Naive B cell (primary cell): ENCODE data around the gene ADAMTSL5. TPM values are rescaled to one million over a fixed set of nuclear protein-coding genes. Genes with fewer than 3 reads are reported as not detected.
A peak's percentile ranks its signal among the peaks of the same experiment; 100 is the strongest.
"Not testable (repeated sequence)": the region's sequence is repeated elsewhere in the genome, so short reads cannot be mapped to it uniquely, and the experiment has no call there.

ENCODE experiments used
- ATAC-seq, 2 donors: fragments of 150-1000 bp; cut with Tn5 transposase; 2 replicates each; pipeline ENCODE4 v1.10.0; 2021; ENCODE audit warnings: low read depth in 2 of 2, mild to moderate bottlenecking in 2 of 2, moderate library complexity in 2 of 2
- DNase-seq: peaks from one replicate; pipeline ENCODE4 v3.0.0; 2022
- H3K27ac Mint-ChIP-seq, 6 donors: one replicate each; pipeline ENCODE4 v1.8.0; 2020 to 2022; ENCODE audit warnings: mild to moderate bottlenecking in 6 of 6, mixed read lengths in 6 of 6, moderate library complexity in 5 of 6, inconsistent platforms in 2 of 6
- H3K27me3 Mint-ChIP-seq, 3 donors: one replicate each; pipeline ENCODE4 v1.8.0; 2021 to 2022; ENCODE audit warnings: mixed read lengths in 3 of 3, mild to moderate bottlenecking in 1 of 3
- H3K36me3 Mint-ChIP-seq, 2 donors: one replicate each; pipeline ENCODE4 v1.8.0; 2020 to 2022; ENCODE audit warnings: mixed read lengths in 2 of 2, inconsistent platforms in 1 of 2, mild to moderate bottlenecking in 1 of 2
- H3K4me1 Mint-ChIP-seq, 3 donors: one replicate each; pipeline ENCODE4 v1.8.0; 2020 to 2022; ENCODE audit warnings: mixed read lengths in 3 of 3, inconsistent platforms in 1 of 3, mild to moderate bottlenecking in 1 of 3, moderate library complexity in 1 of 3
- H3K4me3 Mint-ChIP-seq, 8 donors: one replicate each; pipeline ENCODE4 v1.8.0; 2020 to 2022; ENCODE audit warnings: mild to moderate bottlenecking in 8 of 8, mixed read lengths in 8 of 8, moderate library complexity in 8 of 8, inconsistent platforms in 2 of 8
- H3K9me3 Mint-ChIP-seq, 7 donors: one replicate each; pipeline ENCODE4 v1.8.0; 2020 to 2022; ENCODE audit warnings: mixed read lengths in 7 of 7, mild to moderate bottlenecking in 5 of 7, inconsistent platforms in 2 of 7, moderate library complexity in 1 of 7
- polyA plus RNA-seq, 6 donors: library from polyadenylated mRNA; unstranded; fragments of 300-500 nt; fragmentation: Illumina TruSeq; gene quantifications; one replicate each; pipeline ENCODE4 v1.2.3, GENCODE V29; 2021; ENCODE audit warnings: low read depth in 6 of 6

The ADAMTSL5 gene
- polyA plus RNA-seq, 6 donors from 2014 or later, result not detected

- no peak overlapping the region for H3K4me3 Mint-ChIP-seq
- DNase-seq (no peak), ATAC-seq (no peak)
- peaks cover 7 to 16% (median 10%) of the 10 kb centered on the region in 3 donors for H3K4me1 Mint-ChIP-seq
- H3K36me3 Mint-ChIP-seq, result peaks cover 0 to 5% of the 10 kb centered on the region in 2 donors
- no peaks in the 10 kb centered on the region for H3K9me3 Mint-ChIP-seq
- H3K27me3 Mint-ChIP-seq, result no peaks in the 10 kb centered on the region
- H3K27ac Mint-ChIP-seq, result no peak overlapping the region
These were observed 28.8 kb downstream of the ADAMTSL5 start for GRCh38 chr19:1483979-1484428.

GRCh38 chr19:1483131-1483978 lies 29.5 kb downstream of the ADAMTSL5 start:
- no peak overlapping the region for H3K27ac Mint-ChIP-seq
- no peaks in the 10 kb centered on the region for H3K9me3 Mint-ChIP-seq
- no peak overlapping the region for H3K4me3 Mint-ChIP-seq
- DNase-seq (no peak), ATAC-seq (no peak)
- no peaks in the 10 kb centered on the region for H3K27me3 Mint-ChIP-seq
- peaks cover 0 to 8% of the 10 kb centered on the region in 2 donors for H3K36me3 Mint-ChIP-seq
- H3K4me1 Mint-ChIP-seq, result peaks cover 8 to 19% (median 12%) of the 10 kb centered on the region in 3 donors

DNA sequence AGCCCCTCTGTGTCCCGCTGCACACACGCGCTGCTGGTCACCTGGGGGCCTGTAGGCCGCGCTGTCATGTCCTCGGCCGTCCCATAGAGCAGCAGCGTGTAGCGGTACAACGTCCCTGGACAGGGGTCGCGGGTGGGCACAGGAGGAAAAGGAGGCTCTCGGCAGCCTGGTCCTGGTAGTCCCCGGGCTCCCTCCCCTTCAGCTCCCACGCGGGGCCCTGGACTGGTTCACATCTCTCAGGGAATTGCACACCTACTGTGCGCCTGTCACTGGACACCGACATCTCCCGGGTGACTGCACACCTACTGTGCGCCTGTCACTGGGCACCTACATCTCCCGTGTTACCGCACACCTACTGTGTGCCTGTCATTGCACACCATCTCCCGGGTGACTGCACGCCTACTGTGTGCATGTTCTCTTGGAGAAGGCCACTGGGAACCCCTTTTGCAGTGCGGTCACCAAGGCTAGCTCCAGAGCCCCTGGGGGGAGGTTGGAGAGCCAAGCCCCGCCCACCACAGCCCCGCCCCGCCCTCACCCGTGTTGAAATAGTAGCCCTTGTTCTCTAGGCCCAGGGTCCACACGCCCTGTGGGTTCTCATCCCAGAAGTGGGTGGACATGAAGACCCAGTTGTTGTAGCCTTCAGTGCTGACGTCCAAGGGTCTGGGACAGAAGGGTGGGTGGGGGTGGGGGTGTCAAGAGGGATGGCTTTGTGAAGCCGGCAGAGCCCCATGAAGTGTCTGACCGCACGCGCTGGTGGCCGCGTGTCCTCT lies 30.3 kb downstream of the ADAMTSL5 start:
- ATAC-seq (no peak), DNase-seq (no peak)
- Mint-ChIP-seq H3K27me3 (no peaks in the 10 kb centered on the region), H3K36me3 (peaks cover 0 to 8% of the 10 kb centered on the region in 2 donors), H3K9me3 (no peaks in the 10 kb centered on the region), H3K4me1 (peaks cover 13 to 19% (median 15%) of the 10 kb centered on the region in 3 donors), H3K4me3 (no peak overlapping the region), H3K27ac (peak overlapping the region in 1 of 6 donors; percentile 83)

GRCh38 chr19:1481893-1482360 lies 30.9 kb downstream of the ADAMTSL5 start:
- ATAC-seq (no peak), DNase-seq (no peak)
- H3K4me1 Mint-ChIP-seq, result peaks cover 17 to 26% (median 21%) of the 10 kb centered on the region in 3 donors
- peak overlapping the region in 1 of 8 donors; percentile 29 for H3K4me3 Mint-ChIP-seq
- H3K36me3 Mint-ChIP-seq, result peaks cover 0 to 8% of the 10 kb centered on the region in 2 donors
- H3K9me3 Mint-ChIP-seq, result no peaks in the 10 kb centered on the region
- H3K27ac Mint-ChIP-seq, result no peak overlapping the region
- H3K27me3 Mint-ChIP-seq, result no peaks in the 10 kb centered on the region

DNA sequence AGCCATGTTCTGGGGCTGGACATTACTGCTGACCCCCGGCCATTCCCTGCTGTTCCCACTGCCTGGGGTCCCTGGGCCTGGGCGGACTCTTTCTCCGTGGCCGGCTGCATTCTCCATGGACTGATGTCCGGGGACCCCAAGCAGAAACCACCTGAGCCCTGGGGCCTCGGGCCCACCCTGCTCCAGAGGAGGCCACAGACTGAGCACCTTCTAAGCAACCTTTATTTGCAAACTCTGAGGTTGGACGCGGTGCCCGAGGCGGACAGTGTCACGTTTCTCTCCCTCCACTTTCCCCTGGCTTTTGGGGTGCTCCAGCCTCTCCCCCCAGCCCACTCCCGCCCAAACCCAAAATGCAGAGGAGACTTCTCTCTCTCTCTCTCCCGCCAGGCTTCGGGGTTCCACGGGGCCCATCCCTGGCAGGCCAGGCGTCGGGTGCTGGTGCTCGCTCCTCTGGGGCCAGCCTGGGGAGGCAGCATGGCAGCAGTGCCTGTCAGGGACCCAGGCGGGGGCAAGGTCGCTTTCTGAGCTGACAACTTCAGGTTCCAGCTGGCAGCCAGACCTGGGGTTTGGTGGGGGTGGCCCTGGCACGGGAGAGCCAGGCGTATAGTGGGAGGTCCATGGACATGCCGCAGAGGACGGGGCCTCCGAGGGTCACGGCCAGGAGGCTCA lies 31.5 kb downstream of the ADAMTSL5 start:
- Mint-ChIP-seq H3K4me1 (peaks cover 17 to 27% (median 26%) of the 10 kb centered on the region in 3 donors), H3K4me3 (no peak overlapping the region), H3K9me3 (no peaks in the 10 kb centered on the region), H3K27me3 (no peaks in the 10 kb centered on the region), H3K27ac (peak overlapping the region in 1 of 6 donors; percentile 30), H3K36me3 (peaks cover 0 to 8% of the 10 kb centered on the region in 2 donors)
- ATAC-seq (no peak), DNase-seq (no peak)

DNA sequence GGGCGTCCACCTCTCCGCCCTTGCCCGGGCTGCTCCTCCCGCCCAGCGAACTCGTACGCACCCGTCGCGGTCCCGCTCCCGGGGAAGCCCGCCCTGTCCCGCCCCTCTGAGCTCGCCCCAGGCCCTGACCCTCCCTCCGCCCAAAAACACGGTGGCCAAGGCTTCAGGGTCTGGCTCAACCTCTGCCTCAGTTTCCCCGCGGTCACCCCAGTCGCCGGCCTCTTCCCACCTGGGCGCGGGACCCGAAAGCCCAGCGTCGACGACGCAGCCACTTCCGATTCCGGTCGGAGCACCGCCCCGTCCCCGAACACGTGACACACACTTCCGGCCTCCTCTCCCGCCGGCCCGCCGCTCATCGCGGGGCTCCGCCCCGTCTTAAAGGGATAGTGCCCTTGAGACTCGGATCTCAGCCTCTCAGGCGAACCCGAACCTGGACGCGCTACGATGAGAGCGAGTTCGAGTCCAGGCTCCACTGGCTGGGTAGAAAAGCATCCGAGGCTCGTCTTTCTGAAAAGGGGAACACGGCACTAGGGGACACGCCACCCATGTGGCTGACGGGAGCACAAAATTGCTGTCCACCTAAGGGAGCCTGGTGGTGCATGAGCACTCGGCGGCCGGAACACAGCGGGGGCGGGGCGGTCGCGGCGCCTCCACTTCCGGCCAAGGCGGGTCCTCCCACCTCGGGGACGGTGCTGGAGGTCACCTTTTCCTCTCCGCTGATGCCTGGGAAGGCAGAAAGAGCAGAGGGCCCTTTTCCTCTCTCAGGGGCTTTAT lies 33.7 kb downstream of the ADAMTSL5 start, which contains the start of gene C19orf25:
Gene C19orf25, minus strand, starts transcription at position 282 of the 774 bp plus-strand sequence. CDS start 312 bp downstream, outside the sequence.
- peak; percentile 98 to 99 for ATAC-seq
- Mint-ChIP-seq H3K27me3 (no peaks in the 10 kb centered on the region), H3K9me3 (no peaks in the 10 kb centered on the region), H3K4me3 (peak within 1 kb of the TSS; percentile 93 to 100 (median 98)), H3K27ac (peak within 1 kb of the TSS; percentile 89 to 99 (median 96)), H3K4me1 (peaks cover 17 to 27% (median 26%) of the 10 kb centered on the region in 3 donors), H3K36me3 (peaks cover 0 to 8% of the 10 kb centered on the region in 2 donors)
- peak; percentile 86 for DNase-seq

DNA sequence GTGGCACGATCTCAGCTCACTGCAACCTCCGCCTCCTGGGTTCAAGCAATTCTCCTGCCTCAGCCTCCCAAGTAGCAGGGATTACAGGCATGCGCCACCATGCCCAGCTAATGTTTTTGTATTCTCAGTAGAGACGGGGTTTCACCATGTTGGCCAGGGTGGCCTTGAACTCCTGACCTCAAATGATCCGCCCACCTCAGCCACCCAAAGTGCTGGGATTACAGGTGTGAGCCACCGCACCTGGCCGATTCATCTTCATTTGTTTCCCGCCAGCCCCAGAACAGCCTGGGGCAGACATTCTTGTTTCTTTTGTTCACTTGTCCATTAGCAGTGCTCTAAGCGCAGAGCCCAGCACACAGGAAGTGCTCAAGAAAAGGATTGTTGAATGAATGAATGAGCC lies 35.8 kb downstream of the ADAMTSL5 start:
- H3K36me3 Mint-ChIP-seq, H3K9me3 Mint-ChIP-seq, DNase-seq, ATAC-seq, H3K27me3 Mint-ChIP-seq: not testable (repeated sequence)
- Mint-ChIP-seq H3K4me1 (peaks cover 20 to 34% (median 26%) of the 10 kb centered on the region in 3 donors), H3K27ac (peak overlapping the region in 2 of 6 donors; percentile 15 to 52), H3K4me3 (peak overlapping the region in 6 of 8 donors; percentile 54 to 88 (median 69))

- H3K27me3 Mint-ChIP-seq, result peaks cover 0 to 6% (median 0%) of the 10 kb centered on the region in 3 donors
- peaks cover 0 to 8% of the 10 kb centered on the region in 2 donors for H3K36me3 Mint-ChIP-seq
- peak overlapping the region in 2 of 8 donors; percentile 57 to 59 for H3K4me3 Mint-ChIP-seq
- H3K27ac Mint-ChIP-seq, result no peak overlapping the region
- DNase-seq (no peak), ATAC-seq (no peak)
- H3K4me1 Mint-ChIP-seq, result peaks cover 20 to 40% (median 26%) of the 10 kb centered on the region in 3 donors
- no peaks in the 10 kb centered on the region for H3K9me3 Mint-ChIP-seq
These were observed 36.9 kb downstream of the ADAMTSL5 start for GRCh38 chr19:1475751-1476437.

GRCh38 chr19:1474765-1475351 lies 38.0 kb downstream of the ADAMTSL5 start:
- Mint-ChIP-seq H3K27ac (no peak overlapping the region), H3K27me3 (peaks cover 0 to 10% (median 0%) of the 10 kb centered on the region in 3 donors), H3K4me1 (peaks cover 16 to 39% (median 22%) of the 10 kb centered on the region in 3 donors), H3K9me3 (no peaks in the 10 kb centered on the region), H3K4me3 (no peak overlapping the region), H3K36me3 (peaks cover 0 to 8% of the 10 kb centered on the region in 2 donors)
- ATAC-seq, result no peak
- DNase-seq, result no peak

DNA sequence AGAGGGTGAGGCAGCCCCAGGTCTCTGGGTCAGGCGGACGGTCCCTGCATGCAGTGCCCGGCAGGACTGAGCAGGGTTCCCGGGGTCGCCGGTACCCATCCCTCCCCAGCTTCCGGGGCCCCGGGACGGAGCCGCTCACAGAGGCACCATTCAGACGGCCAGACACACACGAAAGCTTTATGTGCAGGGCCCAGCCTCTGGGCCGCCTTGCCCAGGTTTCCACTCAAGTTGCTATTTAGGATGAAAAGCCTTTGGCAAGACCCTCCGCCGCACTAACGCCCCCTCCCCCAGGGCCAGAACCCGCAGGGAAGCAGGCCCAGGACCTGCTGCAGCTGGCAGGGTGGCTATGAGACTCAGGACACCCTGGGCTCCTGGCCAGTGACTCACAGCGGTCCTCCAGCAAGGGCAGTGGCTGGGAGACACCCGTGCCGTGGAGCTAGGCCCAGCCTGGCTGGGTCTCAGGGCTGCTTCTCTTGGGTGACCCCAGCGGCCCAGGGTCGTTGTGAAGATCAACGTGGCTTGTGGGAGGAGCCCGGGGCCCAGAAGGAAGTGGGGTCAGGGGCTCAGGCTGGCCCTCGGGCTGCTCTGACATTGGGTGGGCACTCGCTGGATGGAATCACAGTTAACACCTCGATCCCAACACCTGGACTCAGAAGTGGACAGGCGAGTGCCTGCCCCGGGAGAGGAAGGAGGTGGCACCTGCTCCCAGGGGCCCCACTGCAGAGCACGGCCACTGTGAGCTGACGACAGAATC lies 38.6 kb downstream of the ADAMTSL5 start:
- no peak overlapping the region for H3K27ac Mint-ChIP-seq
- peaks cover 0 to 5% of the 10 kb centered on the region in 2 donors for H3K36me3 Mint-ChIP-seq
- peaks cover 15 to 38% (median 18%) of the 10 kb centered on the region in 3 donors for H3K4me1 Mint-ChIP-seq
- peaks cover 0 to 11% (median 0%) of the 10 kb centered on the region in 3 donors for H3K27me3 Mint-ChIP-seq
- ATAC-seq (no peak), DNase-seq (no peak)
- peak overlapping the region in 1 of 8 donors; percentile 65 for H3K4me3 Mint-ChIP-seq
- H3K9me3 Mint-ChIP-seq, result no peaks in the 10 kb centered on the region
